SK-N-SH treated with all-trans-retinoic acid at 6 μM for 48 hours (cell line): ENCODE data around the gene DTNB.

Source experiments
- ARNTL ChIP-seq: fragments of 450-650 bp; formaldehyde crosslinking; IDR thresholded peaks from 2 replicates; pipeline ENCODE4 v1.5.0; 2020; ENCODE audit warnings: low read depth, mild to moderate bottlenecking, moderate library complexity, borderline replicate concordance
- CREB5 ChIP-seq: fragments of 250-450 bp; sonication (Bioruptor Pico); IDR thresholded peaks from 2 replicates; pipeline ENCODE4 v1.5.1; 2020; ENCODE audit warnings: low read depth, mild to moderate bottlenecking, moderate library complexity
- CSDC2 ChIP-seq: fragments of 250-450 bp; sonication (Bioruptor Pico); IDR thresholded peaks from 2 replicates; pipeline ENCODE4 v1.5.0; 2020; ENCODE audit warnings: mild to moderate bottlenecking, moderate library complexity
- ESRRG ChIP-seq: fragments of 250-450 bp; sonication (Bioruptor Pico); IDR thresholded peaks from 2 replicates; pipeline ENCODE4 v1.6.1; 2021; ENCODE audit warnings: mild to moderate bottlenecking
- ISL1 ChIP-seq: fragments of 250-450 bp; sonication (Bioruptor Pico); IDR thresholded peaks from 2 replicates; pipeline ENCODE4 v2.1.2; 2022; ENCODE audit warnings: mild to moderate bottlenecking, moderate library complexity
- RARB ChIP-seq: fragments of 250-450 bp; sonication (Bioruptor Pico); IDR thresholded peaks from 2 replicates; pipeline ENCODE4 v1.8.0; 2021; ENCODE audit warnings: mild to moderate bottlenecking, moderate library complexity
- SNAI2 ChIP-seq: fragments of 250-450 bp; sonication (Bioruptor Pico); IDR thresholded peaks from 2 replicates; pipeline ENCODE4 v1.5.0; 2020; ENCODE audit warnings: mild to moderate bottlenecking, moderate library complexity
- TOX ChIP-seq: fragments of 250-450 bp; sonication (Bioruptor Pico); IDR thresholded peaks from 2 replicates; pipeline ENCODE4 v1.8.0; 2021; ENCODE audit warnings: mild to moderate bottlenecking, moderate library complexity, borderline replicate concordance
- ZC3H10 ChIP-seq: fragments of 250-450 bp; sonication (Bioruptor Pico); IDR thresholded peaks from 2 replicates; pipeline ENCODE4 v1.5.1; 2021; ENCODE audit warnings: mild to moderate bottlenecking, moderate library complexity
- ZFP3 ChIP-seq: fragments of 250-450 bp; sonication (Bioruptor Pico); IDR thresholded peaks from 2 replicates; pipeline ENCODE4 v1.5.0; 2020; ENCODE audit warnings: mild to moderate bottlenecking, moderate library complexity
- ZFP30 ChIP-seq: fragments of 450-650 bp; formaldehyde crosslinking; IDR thresholded peaks from 2 replicates; pipeline ENCODE4 v1.5.0; 2022; ENCODE audit warnings: mild to moderate bottlenecking, moderate library complexity
- ZNF70 ChIP-seq: fragments of 450-650 bp; formaldehyde crosslinking; IDR thresholded peaks from 2 replicates; pipeline ENCODE4 v1.5.0; 2020; ENCODE audit warnings: mild to moderate bottlenecking, moderate library complexity
- TF ChIP-seq, protein P1 (sequence below): fragments of 250-450 bp; sonication (Bioruptor Pico); IDR thresholded peaks from 2 replicates; pipeline ENCODE4 v1.8.0; 2020; ENCODE audit warnings: mild to moderate bottlenecking, moderate library complexity, borderline replicate concordance
- TF ChIP-seq, protein P2 (sequence below): fragments of 250-450 bp; sonication (Bioruptor Pico); IDR thresholded peaks from 2 replicates; pipeline ENCODE4 v1.5.0; 2020; ENCODE audit warnings: mild to moderate bottlenecking, moderate library complexity

GRCh38 chr2:25651066-25651465 is 22.3 kb downstream of the DTNB start:
- TF ChIP-seq, protein P1, sequence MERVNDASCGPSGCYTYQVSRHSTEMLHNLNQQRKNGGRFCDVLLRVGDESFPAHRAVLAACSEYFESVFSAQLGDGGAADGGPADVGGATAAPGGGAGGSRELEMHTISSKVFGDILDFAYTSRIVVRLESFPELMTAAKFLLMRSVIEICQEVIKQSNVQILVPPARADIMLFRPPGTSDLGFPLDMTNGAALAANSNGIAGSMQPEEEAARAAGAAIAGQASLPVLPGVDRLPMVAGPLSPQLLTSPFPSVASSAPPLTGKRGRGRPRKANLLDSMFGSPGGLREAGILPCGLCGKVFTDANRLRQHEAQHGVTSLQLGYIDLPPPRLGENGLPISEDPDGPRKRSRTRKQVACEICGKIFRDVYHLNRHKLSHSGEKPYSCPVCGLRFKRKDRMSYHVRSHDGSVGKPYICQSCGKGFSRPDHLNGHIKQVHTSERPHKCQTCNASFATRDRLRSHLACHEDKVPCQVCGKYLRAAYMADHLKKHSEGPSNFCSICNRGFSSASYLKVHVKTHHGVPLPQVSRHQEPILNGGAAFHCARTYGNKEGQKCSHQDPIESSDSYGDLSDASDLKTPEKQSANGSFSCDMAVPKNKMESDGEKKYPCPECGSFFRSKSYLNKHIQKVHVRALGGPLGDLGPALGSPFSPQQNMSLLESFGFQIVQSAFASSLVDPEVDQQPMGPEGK (CRISPR knock-in tag) = no peak
- TF ChIP-seq, protein P2, sequence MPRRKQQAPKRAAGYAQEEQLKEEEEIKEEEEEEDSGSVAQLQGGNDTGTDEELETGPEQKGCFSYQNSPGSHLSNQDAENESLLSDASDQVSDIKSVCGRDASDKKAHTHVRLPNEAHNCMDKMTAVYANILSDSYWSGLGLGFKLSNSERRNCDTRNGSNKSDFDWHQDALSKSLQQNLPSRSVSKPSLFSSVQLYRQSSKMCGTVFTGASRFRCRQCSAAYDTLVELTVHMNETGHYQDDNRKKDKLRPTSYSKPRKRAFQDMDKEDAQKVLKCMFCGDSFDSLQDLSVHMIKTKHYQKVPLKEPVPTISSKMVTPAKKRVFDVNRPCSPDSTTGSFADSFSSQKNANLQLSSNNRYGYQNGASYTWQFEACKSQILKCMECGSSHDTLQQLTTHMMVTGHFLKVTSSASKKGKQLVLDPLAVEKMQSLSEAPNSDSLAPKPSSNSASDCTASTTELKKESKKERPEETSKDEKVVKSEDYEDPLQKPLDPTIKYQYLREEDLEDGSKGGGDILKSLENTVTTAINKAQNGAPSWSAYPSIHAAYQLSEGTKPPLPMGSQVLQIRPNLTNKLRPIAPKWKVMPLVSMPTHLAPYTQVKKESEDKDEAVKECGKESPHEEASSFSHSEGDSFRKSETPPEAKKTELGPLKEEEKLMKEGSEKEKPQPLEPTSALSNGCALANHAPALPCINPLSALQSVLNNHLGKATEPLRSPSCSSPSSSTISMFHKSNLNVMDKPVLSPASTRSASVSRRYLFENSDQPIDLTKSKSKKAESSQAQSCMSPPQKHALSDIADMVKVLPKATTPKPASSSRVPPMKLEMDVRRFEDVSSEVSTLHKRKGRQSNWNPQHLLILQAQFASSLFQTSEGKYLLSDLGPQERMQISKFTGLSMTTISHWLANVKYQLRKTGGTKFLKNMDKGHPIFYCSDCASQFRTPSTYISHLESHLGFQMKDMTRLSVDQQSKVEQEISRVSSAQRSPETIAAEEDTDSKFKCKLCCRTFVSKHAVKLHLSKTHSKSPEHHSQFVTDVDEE = no peak
- no peak for TF ChIP-seq ZFP3 (CRISPR knock-in tag)
- no peak for TF ChIP-seq RARB (CRISPR knock-in tag)
- no peak for TF ChIP-seq CREB5 (CRISPR knock-in tag)
- TF ChIP-seq ZC3H10 (CRISPR knock-in tag) = no peak
- no peak for TF ChIP-seq TOX
- no peak for TF ChIP-seq ZNF70 (CRISPR knock-in tag)
- TF ChIP-seq ISL1 = no peak
- no peak for TF ChIP-seq ARNTL (CRISPR knock-in tag)
- TF ChIP-seq CSDC2 (CRISPR knock-in tag) = no peak
- TF ChIP-seq ESRRG (CRISPR knock-in tag) = no peak
- TF ChIP-seq SNAI2 = no peak
- TF ChIP-seq ZFP30 (CRISPR knock-in tag) = no peak
